Hindlimb muscle (tissue), 1 donor: ENCODE measurements around the gene MED14. TPM values are rescaled to one million over a fixed set of nuclear protein-coding genes. Genes with fewer than 3 reads are reported as not detected.

Experiments used
- DNase-seq: peaks from one replicate; pipeline ENCODE4 v3.0.0-alpha.2; 2013
- polyA plus RNA-seq: library from polyadenylated mRNA; unstranded; fragments of 120-200 nt; gene quantifications from one replicate; pipeline ENCODE4 v1.2.1, GENCODE V29; 2013; ENCODE audit not compliant: insufficient read length

MED14 gene
- polyA plus RNA-seq, 1 donor, result 35.3 TPM

- no peak for DNase-seq
These were observed 72.1 kb downstream of the MED14 start for GRCh38 chrX:40663078-40663740.

GRCh38 chrX:40661489-40661888 lies 73.9 kb downstream of the MED14 start:
- no peak for DNase-seq

GRCh38 chrX:40660381-40660780 lies 75.0 kb downstream of the MED14 start:
- no peak for DNase-seq

- no peak for DNase-seq
These were observed 81.8 kb downstream of the MED14 start for GRCh38 chrX:40653535-40653934.

GRCh38 chrX:40652664-40653063 lies 82.7 kb downstream of the MED14 start:
- no peak for DNase-seq

GRCh38 chrX:40651620-40652223 lies 83.6 kb downstream of the MED14 start:
- no peak for DNase-seq

- peak; percentile 95 for DNase-seq
These were observed 87.8 kb downstream of the MED14 start, which contains the start of gene CXorf38 for GRCh38 chrX:40647307-40648197. TSS of gene CXorf38 (minus strand) at chrX:40647561. CDS start at chrX:40647520, 41 bp downstream.

GRCh38 chrX:40646489-40647306 lies 88.6 kb downstream of the MED14 start:
- DNase-seq, result no peak

GRCh38 chrX:40644821-40645358 lies 90.5 kb downstream of the MED14 start:
- no peak for DNase-seq

GRCh38 chrX:40644176-40644575 lies 91.2 kb downstream of the MED14 start:
- DNase-seq, result no peak

- DNase-seq, result no peak
These were observed 97.7 kb downstream of the MED14 start for GRCh38 chrX:40637687-40638086.

GRCh38 chrX:40632199-40632598 lies 103.1 kb downstream of the MED14 start:
- DNase-seq, result no peak

- DNase-seq, result no peak
These were observed 106.8 kb downstream of the MED14 start for GRCh38 chrX:40628506-40628905.

- DNase-seq, result no peak
These were observed 110.0 kb downstream of the MED14 start for GRCh38 chrX:40625294-40625693.

GRCh38 chrX:40623665-40624064 lies 111.7 kb downstream of the MED14 start:
- no peak for DNase-seq

GRCh38 chrX:40623139-40623536 lies 112.2 kb downstream of the MED14 start, which contains the start of gene MPC1L:
TSS of gene MPC1L (plus strand) at chrX:40623428. CDS start at chrX:40623566, 138 bp downstream.
- no peak for DNase-seq

GRCh38 chrX:40622479-40623138 lies 112.7 kb downstream of the MED14 start:
- DNase-seq, result no peak

GRCh38 chrX:40617566-40617965 lies 117.8 kb downstream of the MED14 start:
- DNase-seq, result no peak

GRCh38 chrX:40615976-40616375 lies 119.4 kb downstream of the MED14 start:
- no peak for DNase-seq

- DNase-seq, result no peak
These were observed 122.8 kb downstream of the MED14 start for GRCh38 chrX:40612511-40612910.

- no peak for DNase-seq
These were observed 128.0 kb downstream of the MED14 start for GRCh38 chrX:40607381-40607780.
